Measurements from ENCODE around the gene CTSC.

DNA sequence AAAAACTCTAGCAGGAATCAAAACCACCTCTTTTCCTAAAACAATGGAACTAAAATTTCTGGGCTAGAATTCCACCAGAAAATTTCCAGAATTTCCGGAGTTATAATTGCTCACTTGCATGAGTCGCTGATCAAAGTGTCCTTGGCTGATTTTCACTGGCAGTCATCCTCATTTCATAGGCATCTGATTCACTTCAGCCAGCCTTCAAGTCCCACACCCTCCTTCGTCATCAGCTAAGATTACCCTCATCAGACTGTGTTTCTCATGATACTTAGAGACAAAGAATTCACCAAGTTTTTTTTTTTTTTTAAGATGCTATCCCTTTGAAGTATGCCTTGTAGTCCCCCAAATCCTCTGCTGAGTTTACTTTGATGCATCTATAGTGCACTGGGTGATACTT is 90.8 kb downstream of the CTSC start:
- no peak for TF ChIP-seq CTCF (IDR thresholded peaks at IDR 0.05)
- TF ChIP-seq POLR2A (IDR thresholded peaks at IDR 0.05), result no peak
